Keratinocyte (primary cell): Measurements from ENCODE around the gene LRIG1. TPM values are rescaled to one million over a fixed set of nuclear protein-coding genes. Genes with fewer than 3 reads are reported as not detected.

Source experiments
- DNase-seq: peaks from one replicate; pipeline ENCODE4 v3.0.0-alpha.2; 2011; ENCODE audit warnings: low read depth, missing footprints, low spot score
- FAIRE-seq: peaks from 2 replicates; lab custom pipeline; 2011; peaks lifted over from hg19 to GRCh38; lab: Jason Lieb, UNC
- H2AFZ ChIP-seq: 2 replicates; pipeline ENCODE4 v1.6.0; 2012; ENCODE audit warnings: low read length, control low read depth, inconsistent platforms; ENCODE audit not compliant: control insufficient read depth
- H3K27ac ChIP-seq: 2 replicates; pipeline ENCODE4 v1.5.1; 2011; ENCODE audit warnings: low read length; ENCODE audit not compliant: control insufficient read depth, insufficient read depth
- H3K27me3 ChIP-seq: 3 replicates; pipeline ENCODE4 v1.6.0; 2011; ENCODE audit warnings: low read length; ENCODE audit not compliant: control insufficient read depth, insufficient read depth; ENCODE audit errors: extremely low read depth
- H3K36me3 ChIP-seq, 2 experiments: 2 replicates in 1 of 2; 3 replicates in 1 of 2; pipeline ENCODE4 v1.5.1; 2011; ENCODE audit warnings: low read length in 2 of 2, mild to moderate bottlenecking in 1 of 2; ENCODE audit not compliant: control insufficient read depth in 2 of 2, insufficient read depth in 2 of 2; ENCODE audit errors: extremely low read depth in 1 of 2
- H3K4me1 ChIP-seq: 3 replicates; pipeline ENCODE4 v1.5.1; 2011; ENCODE audit warnings: low read length; ENCODE audit not compliant: control insufficient read depth, insufficient read depth; ENCODE audit errors: extremely low read depth
- H3K4me2 ChIP-seq: 3 replicates; pipeline ENCODE4 v1.6.0; 2011; ENCODE audit warnings: low read depth, low read length; ENCODE audit not compliant: control insufficient read depth, insufficient read depth; ENCODE audit errors: extremely low read depth
- H3K4me3 ChIP-seq, 3 experiments: fragments of 200-600 bp in 1 of 3; sonication (generic) in 1 of 3; 2 replicates in 2 of 3; 3 replicates in 1 of 3; pipeline ENCODE4 v1.5.1; 2011 to 2016; ENCODE audit warnings: low read length in 3 of 3, mild to moderate bottlenecking in 3 of 3, control low read depth in 2 of 3, inconsistent platforms in 1 of 3, low read depth in 1 of 3, mixed read lengths in 1 of 3, mixed run types in 1 of 3, moderate library complexity in 1 of 3; ENCODE audit not compliant: control insufficient read depth in 2 of 3, insufficient read depth in 2 of 3; ENCODE audit errors: extremely low read depth in 1 of 3
- H3K79me2 ChIP-seq: 2 replicates; pipeline ENCODE4 v1.6.0; 2012; ENCODE audit warnings: low read length; ENCODE audit not compliant: control insufficient read depth, insufficient read depth
- H3K9ac ChIP-seq: 3 replicates; pipeline ENCODE4 v1.6.0; 2011; ENCODE audit warnings: low read length; ENCODE audit not compliant: control insufficient read depth, insufficient read depth; ENCODE audit errors: extremely low read depth
- H3K9me1 ChIP-seq: 3 replicates; pipeline ENCODE4 v1.6.0; 2011; ENCODE audit warnings: low read length; ENCODE audit not compliant: control insufficient read depth, insufficient read depth; ENCODE audit errors: extremely low read depth
- H3K9me3 ChIP-seq: 2 replicates; pipeline ENCODE4 v1.5.1; 2012; ENCODE audit warnings: low read depth, low read length; ENCODE audit not compliant: control insufficient read depth
- H4K20me1 ChIP-seq: 3 replicates; pipeline ENCODE4 v1.6.0; 2011; ENCODE audit warnings: low read length; ENCODE audit not compliant: control insufficient read depth, insufficient read depth; ENCODE audit errors: extremely low read depth
- CTCF ChIP-seq, 3 experiments: IDR thresholded peaks in 1 of 3; conservative IDR thresholded peaks in 1 of 3; optimal IDR thresholded peaks in 1 of 3; 2 replicates in 2 of 3; 3 replicates in 1 of 3; pipeline versions ENCODE3 to v1.5.1; 2011; ENCODE audit warnings: low read length in 3 of 3, mild to moderate bottlenecking in 3 of 3, moderate library complexity in 2 of 3, control low read depth in 1 of 3, inconsistent platforms in 1 of 3; ENCODE audit not compliant: insufficient read depth in 2 of 3; ENCODE audit errors: extremely low read depth in 1 of 3
- EZH2 ChIP-seq: IDR thresholded peaks from one replicate; pipeline ENCODE4 v1.6.1; 2012; ENCODE audit warnings: inconsistent platforms, mild to moderate bottlenecking, low read length, moderate library complexity
- dilution Hi-C: fragments of 300-500 bp; cut with MboI; formaldehyde crosslinking; loops from one replicate; pipeline ENCODE4 v1.7.0; 2020; ENCODE audit warnings: low sequenced_read_pairs; ENCODE audit not compliant: extremely low pct_ligation_motif_present
- polyA plus RNA-seq, 5 experiments: library from polyadenylated mRNA; depleted of rRNA in 3 of 5; stranded (reverse) in 3 of 5; stranded (forward) in 1 of 5; unstranded in 1 of 5; fragments of >200 nt; gene quantifications; 1 replicate in 1 of 5; 2 replicates in 3 of 5; 3 replicates in 1 of 5; pipeline versions ENCODE4 v1.2.1 to v1.2.3, GENCODE V29; 2011 to 2012; ENCODE audit warnings: missing spikeins in 2 of 5, low read depth in 1 of 5, low replicate concordance in 1 of 5

The LRIG1 gene
- polyA plus RNA-seq, 1 donor (not counting 4 experiments of a cell fraction or from before 2014, with no cell fraction given): 17.2 TPM

DNA sequence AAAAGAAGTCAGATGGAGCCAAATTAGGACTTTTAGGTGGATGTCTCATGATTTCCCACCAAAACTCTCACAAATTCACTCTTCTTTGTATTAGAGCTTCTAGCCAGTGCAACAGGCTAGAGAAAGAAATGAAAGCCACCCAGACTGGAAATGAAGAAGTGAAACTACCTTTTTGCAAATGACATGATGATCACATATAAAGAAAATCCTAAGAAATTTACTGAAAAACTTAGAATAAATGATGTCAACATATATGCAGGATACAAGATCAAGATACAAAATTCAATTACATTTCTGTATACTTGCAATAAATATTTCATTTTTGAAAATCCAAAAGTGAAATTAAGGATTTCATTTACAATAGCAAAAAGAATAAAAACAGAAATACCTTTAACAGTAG, 110.8 kb downstream of the LRIG1 start:
- dilution Hi-C loops: no loop called here
- Histone ChIP-seq H4K20me1 (no peaks in the 10 kb centered on the region), H3K79me2 (no peaks in the 10 kb centered on the region), H3K27me3 (no peaks in the 10 kb centered on the region), H3K9me3 (no peaks in the 10 kb centered on the region), H2AFZ (no peak overlapping the region), H3K4me3 (no peak overlapping the region), H3K4me2 (no peak overlapping the region), H3K9ac (no peak overlapping the region), H3K36me3 (peaks cover 8 to 22% of the 10 kb centered on the region in 2 experiments), H3K27ac (no peak overlapping the region), H3K4me1 (no peaks in the 10 kb centered on the region), H3K9me1 (no peaks in the 10 kb centered on the region)
- DNase-seq (no peak), FAIRE-seq (no peak)
- TF ChIP-seq CTCF (optimal IDR thresholded peaks at IDR 0.05 in 1 of 3, IDR thresholded peaks at IDR 0.05 in 1 of 3, conservative IDR thresholded peaks at IDR 0.05 in 1 of 3; ENCODE audit: extremely low read depth in 1 of 3, insufficient read depth in 2 of 3, low read length in 3 of 3): no peak
- no peak for TF ChIP-seq EZH2

DNA sequence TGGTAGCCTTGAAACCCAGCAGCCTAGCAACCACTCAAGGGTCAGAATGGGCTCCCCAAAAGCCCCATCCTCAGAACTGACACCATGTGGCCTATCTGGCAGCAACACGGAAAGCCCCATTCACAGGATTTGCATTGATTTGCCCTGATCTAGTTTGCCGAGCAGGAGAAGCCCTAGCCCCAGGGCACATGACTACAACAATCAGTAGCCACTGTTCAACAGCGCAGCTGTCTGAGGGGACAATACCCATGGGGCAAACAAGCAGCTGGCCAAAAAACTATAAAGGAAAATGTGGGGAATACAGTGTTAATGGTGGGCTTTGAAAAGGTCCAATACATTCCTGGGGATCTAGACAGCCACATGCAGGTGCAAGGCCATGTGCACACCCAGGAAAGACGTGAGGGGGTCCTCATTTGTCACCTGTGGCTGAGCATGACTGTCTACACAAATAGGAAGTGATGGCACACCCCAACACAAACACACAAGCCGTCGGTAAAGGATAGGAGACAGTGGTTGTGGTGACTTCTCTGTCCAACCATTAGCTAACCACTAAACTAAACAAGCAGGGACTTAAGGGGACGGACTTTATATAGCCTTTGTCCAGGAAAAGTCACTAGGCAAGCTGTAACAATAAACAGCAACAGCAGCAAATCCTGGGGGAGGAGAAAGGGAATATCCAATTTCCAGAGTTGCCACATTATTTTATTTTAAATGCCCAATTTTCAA, 113.7 kb downstream of the LRIG1 start:
- peak; percentile 61 for FAIRE-seq
- Histone ChIP-seq H3K4me3 (no peak overlapping the region), H3K4me1 (no peaks in the 10 kb centered on the region), H2AFZ (no peak overlapping the region), H3K79me2 (no peaks in the 10 kb centered on the region), H3K9ac (no peak overlapping the region), H3K27ac (no peak overlapping the region), H3K27me3 (no peaks in the 10 kb centered on the region), H3K9me1 (no peaks in the 10 kb centered on the region), H3K9me3 (no peaks in the 10 kb centered on the region), H3K4me2 (no peak overlapping the region), H3K36me3 (peaks cover 24 to 27% of the 10 kb centered on the region in 2 experiments), H4K20me1 (no peaks in the 10 kb centered on the region)
- DNase-seq: no peak
- no peak for TF ChIP-seq EZH2
- no peak for TF ChIP-seq CTCF (optimal IDR thresholded peaks at IDR 0.05 in 1 of 3, IDR thresholded peaks at IDR 0.05 in 1 of 3, conservative IDR thresholded peaks at IDR 0.05 in 1 of 3; ENCODE audit: extremely low read depth in 1 of 3, insufficient read depth in 2 of 3, low read length in 3 of 3)
- dilution Hi-C loops: no loop called here
